Left lobe of liver (tissue), 2 donors: ENCODE data around the gene VTI1B. TPM values are rescaled to one million over a fixed set of nuclear protein-coding genes. Genes with fewer than 3 reads are reported as not detected.

ENCODE experiments used
- ATAC-seq: fragments of 200-7000 bp; cut with Tn5 transposase; one replicate; pipeline ENCODE4 v1.9.1; 2020; ENCODE audit warnings: mild to moderate bottlenecking, moderate library complexity
- DNase-seq: peaks from one replicate; pipeline ENCODE4 v3.0.0-alpha.2; 2020; ENCODE audit warnings: low spot score
- total RNA-seq: library from RNA; stranded (reverse); gene quantifications from one replicate; pipeline ENCODE4 v1.2.1, GENCODE V29; 2021
- donor health status: DM: no; HTN: no; CAD: no; lungs with moderate emphysema.
- donor health status: DM: no; HTN: yes; CAD: no.

The VTI1B gene
- total RNA-seq, 1 donor from 2014 or later = 58.9 TPM

- ATAC-seq = no peak
- no peak for DNase-seq
Measured at GRCh38 chr14:67680121-67680602, 5.7 kb upstream of the VTI1B start.

- DNase-seq (no peak), ATAC-seq (no peak)
Measured at GRCh38 chr14:67679006-67679405, 4.6 kb upstream of the VTI1B start.

GRCh38 chr14:67675219-67675582 lies 769 bp upstream of the VTI1B start:
- DNase-seq (no peak), ATAC-seq (no peak)

GRCh38 chr14:67674139-67674479 lies 323 bp downstream of the VTI1B start:
- peak; percentile 78 for DNase-seq
- peak; percentile 86 for ATAC-seq

- DNase-seq (no peak), ATAC-seq (no peak)
Measured at GRCh38 chr14:67673451-67673850, 981 bp downstream of the VTI1B start.

GRCh38 chr14:67668559-67668958 lies 5.9 kb downstream of the VTI1B start:
- no peak for ATAC-seq
- no peak for DNase-seq

GRCh38 chr14:67666750-67667449 lies 7.5 kb downstream of the VTI1B start:
- ATAC-seq (peak; percentile 91), DNase-seq (no peak)

GRCh38 chr14:67665868-67666267 lies 8.6 kb downstream of the VTI1B start:
- ATAC-seq (no peak), DNase-seq (no peak)

- no peak for ATAC-seq
- no peak for DNase-seq
Measured at GRCh38 chr14:67663633-67664032, 10.8 kb downstream of the VTI1B start.

- ATAC-seq = no peak
- DNase-seq = no peak
Measured at GRCh38 chr14:67653651-67654280, 20.7 kb downstream of the VTI1B start.

GRCh38 chr14:67652189-67652588 lies 22.2 kb downstream of the VTI1B start:
- no peak for DNase-seq
- no peak for ATAC-seq

GRCh38 chr14:67650694-67651093 lies 23.7 kb downstream of the VTI1B start:
- DNase-seq (no peak), ATAC-seq (no peak)

- ATAC-seq = no peak
Measured at GRCh38 chr14:67650151-67650550, 24.3 kb downstream of the VTI1B start.

GRCh38 chr14:67646131-67646530 lies 28.3 kb downstream of the VTI1B start:
- DNase-seq (no peak), ATAC-seq (no peak)

More at GRCh38 chr14:67650151-67650550, 24.3 kb downstream of the VTI1B start:
- DNase-seq = no peak

GRCh38 chr14:67645414-67645813 lies 29.0 kb downstream of the VTI1B start:
- DNase-seq = no peak

GRCh38 chr14:67644428-67644827 lies 30.0 kb downstream of the VTI1B start:
- DNase-seq (no peak), ATAC-seq (no peak)

More at GRCh38 chr14:67645414-67645813, 29.0 kb downstream of the VTI1B start:
- ATAC-seq = no peak

- no peak for DNase-seq
- no peak for ATAC-seq
Measured at GRCh38 chr14:67643713-67644112, 30.7 kb downstream of the VTI1B start.

- DNase-seq = no peak
- no peak for ATAC-seq
Measured at GRCh38 chr14:67641902-67642749, 32.3 kb downstream of the VTI1B start.

GRCh38 chr14:67641480-67641879 lies 33.0 kb downstream of the VTI1B start:
- no peak for DNase-seq
- no peak for ATAC-seq

- DNase-seq = no peak
- ATAC-seq = no peak
Measured at GRCh38 chr14:67638642-67639041, 35.8 kb downstream of the VTI1B start.

GRCh38 chr14:67636361-67636919 lies 38.0 kb downstream of the VTI1B start:
- DNase-seq (no peak), ATAC-seq (peak; percentile 17)
